ENCODE measurements around the gene PTPRN.
"Not testable (repeated sequence)": the region's sequence is repeated elsewhere in the genome, so short reads cannot be mapped to it uniquely, and the experiment has no call there.

DNA sequence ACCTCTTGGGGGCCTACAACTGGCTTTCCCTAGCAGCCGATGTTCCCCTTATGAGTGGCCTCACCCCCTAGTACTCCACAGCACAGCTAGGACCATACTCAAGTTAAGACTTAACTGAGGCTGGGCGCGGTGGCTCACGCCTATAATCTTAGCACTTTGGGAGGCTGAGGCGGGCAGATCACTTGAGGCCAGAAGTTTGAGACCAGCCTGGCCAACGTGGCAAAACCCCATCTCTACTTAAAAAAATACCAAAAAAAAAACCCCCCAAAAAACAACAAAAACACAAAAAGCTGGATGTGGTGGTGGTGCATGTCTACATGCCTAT, 22.1 kb downstream of the PTPRN start:
- TF ChIP-seq, protein P1, sequence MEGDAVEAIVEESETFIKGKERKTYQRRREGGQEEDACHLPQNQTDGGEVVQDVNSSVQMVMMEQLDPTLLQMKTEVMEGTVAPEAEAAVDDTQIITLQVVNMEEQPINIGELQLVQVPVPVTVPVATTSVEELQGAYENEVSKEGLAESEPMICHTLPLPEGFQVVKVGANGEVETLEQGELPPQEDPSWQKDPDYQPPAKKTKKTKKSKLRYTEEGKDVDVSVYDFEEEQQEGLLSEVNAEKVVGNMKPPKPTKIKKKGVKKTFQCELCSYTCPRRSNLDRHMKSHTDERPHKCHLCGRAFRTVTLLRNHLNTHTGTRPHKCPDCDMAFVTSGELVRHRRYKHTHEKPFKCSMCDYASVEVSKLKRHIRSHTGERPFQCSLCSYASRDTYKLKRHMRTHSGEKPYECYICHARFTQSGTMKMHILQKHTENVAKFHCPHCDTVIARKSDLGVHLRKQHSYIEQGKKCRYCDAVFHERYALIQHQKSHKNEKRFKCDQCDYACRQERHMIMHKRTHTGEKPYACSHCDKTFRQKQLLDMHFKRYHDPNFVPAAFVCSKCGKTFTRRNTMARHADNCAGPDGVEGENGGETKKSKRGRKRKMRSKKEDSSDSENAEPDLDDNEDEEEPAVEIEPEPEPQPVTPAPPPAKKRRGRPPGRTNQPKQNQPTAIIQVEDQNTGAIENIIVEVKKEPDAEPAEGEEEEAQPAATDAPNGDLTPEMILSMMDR (IDR thresholded peaks at IDR 0.05): not testable (repeated sequence)
- not testable (repeated sequence) for TF ChIP-seq EP300 (IDR thresholded peaks at IDR 0.05)

Measured in gastroesophageal sphincter (tissue), 3 donors.